ENCODE results near the gene FLRT2. TPM values are rescaled to one million over a fixed set of nuclear protein-coding genes. Genes with fewer than 3 reads are reported as not detected.

The FLRT2 gene
- polyA plus RNA-seq, 3 donors: 0.01 TPM; not detected in 2

DNA sequence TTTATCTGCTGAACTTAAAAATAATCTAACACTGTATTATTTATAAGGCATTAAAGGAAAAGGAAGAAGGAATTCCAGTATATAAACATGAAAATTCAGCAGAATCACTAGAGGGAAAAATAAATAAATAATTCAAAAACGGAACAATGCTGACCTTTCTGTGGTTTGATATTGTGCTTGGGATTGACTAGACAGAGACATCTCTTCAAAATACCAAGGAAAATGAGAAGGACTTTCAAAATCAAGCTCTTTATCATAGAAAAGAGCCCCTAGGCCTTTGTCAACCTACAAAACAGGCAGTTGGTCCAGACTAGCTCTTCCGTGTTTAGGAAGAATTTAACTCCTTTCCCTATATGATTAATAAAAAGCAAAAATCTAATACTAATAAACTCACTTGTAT lies 6.3 kb upstream of the FLRT2 start:
- Histone ChIP-seq H3K4me1 (ENCODE audit: control insufficient read depth in 1 of 2, insufficient read depth in 2 of 2, low read length in 2 of 2) (no peaks in the 10 kb centered on the region), H4K20me1 (ENCODE audit: insufficient read depth, low read length) (no peaks in the 10 kb centered on the region), H3K4me3 (replicated peaks in 1 of 3; ENCODE audit: low read depth in 2 of 3, low read length in 3 of 3) (no peak overlapping the region), H3K27me3 (ENCODE audit: control insufficient read depth in 2 of 2, insufficient read depth in 2 of 2, low read length in 2 of 2) (peaks cover 6 to 23% of the 10 kb centered on the region in 2 donors), H3K9ac (ENCODE audit: insufficient read depth, low read length, poor library complexity, severe bottlenecking) (no peak overlapping the region), H2AFZ (ENCODE audit: insufficient read depth, low read depth, low read length, poor library complexity, severe bottlenecking) (no peak overlapping the region), H3K27ac (ENCODE audit: low read depth in 1 of 2, low read length in 2 of 2) (no peak overlapping the region), H3K4me2 (replicated peaks; ENCODE audit: extremely low read depth, low read length, poor library complexity, severe bottlenecking) (no peak overlapping the region), H3K79me2 (ENCODE audit: insufficient read depth, low read length) (no peaks in the 10 kb centered on the region), H3K36me3 (replicated peaks in 1 of 2; ENCODE audit: control insufficient read depth in 1 of 2, insufficient read depth in 2 of 2, low read length in 2 of 2) (no peaks in the 10 kb centered on the region), H3K9me3 (replicated peaks in 1 of 2; ENCODE audit: control insufficient read depth in 1 of 2, insufficient read depth in 1 of 2, low read length in 2 of 2) (no peaks in the 10 kb centered on the region)
- intact Hi-C loops (cut with micrococcal nuclease): no loop called here
- H3K9me3 Mint-ChIP-seq: no peaks in the 10 kb centered on the region
- DNase-seq: no peak
- H3K36me3 Mint-ChIP-seq: no peaks in the 10 kb centered on the region
- H3K27me3 Mint-ChIP-seq (ENCODE audit: low read depth in 3 of 3): peaks cover 7 to 22% (median 9%) of the 10 kb centered on the region in 3 donors
- TF ChIP-seq CTCF (IDR thresholded peaks at IDR 0.05): no peak
- no peak overlapping the region for H3K4me3 Mint-ChIP-seq
- WGBS (ENCODE audit: insufficient coverage): no CpG with 5 or more reads among the region's 2 CpGs
- peaks cover 6% of the 10 kb centered on the region for H3K4me1 Mint-ChIP-seq
- no peak overlapping the region for H3K27ac Mint-ChIP-seq

GRCh38 chr14:85527006-85527405 lies 2.9 kb upstream of the FLRT2 start:
- H3K36me3 Mint-ChIP-seq: peaks cover 0 to 9% of the 10 kb centered on the region in 2 donors
- no CpG with 5 or more reads among the region's 1 CpG for WGBS (ENCODE audit: insufficient coverage)

More at GRCh38 chr14:85527006-85527405, 2.9 kb upstream of the FLRT2 start:
- Histone ChIP-seq H3K79me2 (ENCODE audit: insufficient read depth, low read length) (no peaks in the 10 kb centered on the region), H3K4me1 (ENCODE audit: control insufficient read depth in 1 of 2, insufficient read depth in 2 of 2, low read length in 2 of 2) (peaks cover 27 to 30% of the 10 kb centered on the region in 2 donors), H2AFZ (ENCODE audit: insufficient read depth, low read depth, low read length, poor library complexity, severe bottlenecking) (no peak overlapping the region), H3K27me3 (ENCODE audit: control insufficient read depth in 2 of 2, insufficient read depth in 2 of 2, low read length in 2 of 2) (peaks cover 30 to 56% of the 10 kb centered on the region in 2 donors), H4K20me1 (ENCODE audit: insufficient read depth, low read length) (no peaks in the 10 kb centered on the region), H3K27ac (ENCODE audit: low read depth in 1 of 2, low read length in 2 of 2) (no peak overlapping the region), H3K9ac (ENCODE audit: insufficient read depth, low read length, poor library complexity, severe bottlenecking) (no peak overlapping the region), H3K4me2 (replicated peaks; ENCODE audit: extremely low read depth, low read length, poor library complexity, severe bottlenecking) (no peak overlapping the region), H3K4me3 (replicated peaks in 1 of 3; ENCODE audit: low read depth in 2 of 3, low read length in 3 of 3) (no peak overlapping the region), H3K36me3 (replicated peaks in 1 of 2; ENCODE audit: control insufficient read depth in 1 of 2, insufficient read depth in 2 of 2, low read length in 2 of 2) (no peaks in the 10 kb centered on the region), H3K9me3 (replicated peaks in 1 of 2; ENCODE audit: control insufficient read depth in 1 of 2, insufficient read depth in 1 of 2, low read length in 2 of 2) (peaks cover 0 to 29% of the 10 kb centered on the region in 2 donors)
- no peak for DNase-seq
- Mint-ChIP-seq H3K4me1 (peaks cover 38% of the 10 kb centered on the region), H3K27me3 (ENCODE audit: low read depth in 3 of 3) (peaks cover 41 to 56% (median 43%) of the 10 kb centered on the region in 3 donors), H3K27ac (no peak overlapping the region), H3K9me3 (peaks cover 0 to 22% (median 13%) of the 10 kb centered on the region in 7 donors), H3K4me3 (no peak overlapping the region)
- intact Hi-C loops (cut with micrococcal nuclease): no loop called here
- TF ChIP-seq CTCF (IDR thresholded peaks at IDR 0.05): no peak

Data from CD14-positive monocyte (primary cell).